ENCODE measurements around the gene CACNA1C.

The CACNA1C gene

DNA sequence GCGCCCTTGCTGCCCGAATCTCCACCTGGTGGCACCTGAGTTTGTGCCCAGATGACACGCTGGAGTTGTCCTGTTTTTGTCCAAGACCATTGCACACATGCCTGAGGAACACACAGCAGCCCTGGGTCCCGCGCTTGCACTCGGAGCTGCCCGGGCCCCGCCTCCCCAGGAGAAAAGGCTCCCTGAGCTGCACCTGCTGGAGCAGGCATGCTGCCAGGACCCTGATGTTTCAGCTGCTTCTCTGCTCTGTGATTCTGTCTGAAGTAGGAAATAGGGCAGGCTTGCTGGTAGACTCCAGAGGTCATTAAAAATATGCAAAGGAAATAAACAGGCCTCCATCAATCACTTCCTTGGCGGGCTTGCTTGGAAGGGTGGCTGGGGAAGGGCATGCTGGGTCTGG lies 271.6 kb downstream of the CACNA1C start:
- Histone ChIP-seq H2AFZ (ENCODE audit: low read depth, low read length) (no peak overlapping the region), H4K20me1 (ENCODE audit: insufficient read depth, low read length) (peaks cover 3% of the 10 kb centered on the region; the same call in 1 of the 2 replicates), H3K27me3 (ENCODE audit: insufficient read depth, low read length, poor library complexity) (peaks cover 13% of the 10 kb centered on the region), H3K4me3 (ENCODE audit: low read depth in 1 of 2, low read length in 2 of 2) (no peak overlapping the region), H3K27ac (ENCODE audit: low read length) (no peak overlapping the region), H3K4me2 (ENCODE audit: insufficient read depth, low read length) (no peak overlapping the region), H3K79me2 (ENCODE audit: insufficient read depth, low read length) (no peaks in the 10 kb centered on the region), H3K4me1 (ENCODE audit: insufficient read depth, low read length) (no peaks in the 10 kb centered on the region), H3K9me3 (ENCODE audit: insufficient read depth, low read length, severe bottlenecking) (no peaks in the 10 kb centered on the region), H3K36me3 (ENCODE audit: insufficient read depth, low read length) (no peaks in the 10 kb centered on the region), H3K9ac (ENCODE audit: low read depth, low read length) (no peak overlapping the region)
- DNase-seq (no peak), ATAC-seq (ENCODE audit: insufficient read depth, low read depth) (no peak)
- TF ChIP-seq, protein P1, sequence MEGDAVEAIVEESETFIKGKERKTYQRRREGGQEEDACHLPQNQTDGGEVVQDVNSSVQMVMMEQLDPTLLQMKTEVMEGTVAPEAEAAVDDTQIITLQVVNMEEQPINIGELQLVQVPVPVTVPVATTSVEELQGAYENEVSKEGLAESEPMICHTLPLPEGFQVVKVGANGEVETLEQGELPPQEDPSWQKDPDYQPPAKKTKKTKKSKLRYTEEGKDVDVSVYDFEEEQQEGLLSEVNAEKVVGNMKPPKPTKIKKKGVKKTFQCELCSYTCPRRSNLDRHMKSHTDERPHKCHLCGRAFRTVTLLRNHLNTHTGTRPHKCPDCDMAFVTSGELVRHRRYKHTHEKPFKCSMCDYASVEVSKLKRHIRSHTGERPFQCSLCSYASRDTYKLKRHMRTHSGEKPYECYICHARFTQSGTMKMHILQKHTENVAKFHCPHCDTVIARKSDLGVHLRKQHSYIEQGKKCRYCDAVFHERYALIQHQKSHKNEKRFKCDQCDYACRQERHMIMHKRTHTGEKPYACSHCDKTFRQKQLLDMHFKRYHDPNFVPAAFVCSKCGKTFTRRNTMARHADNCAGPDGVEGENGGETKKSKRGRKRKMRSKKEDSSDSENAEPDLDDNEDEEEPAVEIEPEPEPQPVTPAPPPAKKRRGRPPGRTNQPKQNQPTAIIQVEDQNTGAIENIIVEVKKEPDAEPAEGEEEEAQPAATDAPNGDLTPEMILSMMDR (IDR thresholded peaks at IDR 0.05; ENCODE audit: borderline replicate concordance, extremely low read depth, low read length, poor library complexity, severe bottlenecking): no peak
- no peak for TF ChIP-seq EZH2 (IDR thresholded peaks at IDR 0.05; ENCODE audit: borderline replicate concordance, low read depth, low read length, severe bottlenecking)

DNA sequence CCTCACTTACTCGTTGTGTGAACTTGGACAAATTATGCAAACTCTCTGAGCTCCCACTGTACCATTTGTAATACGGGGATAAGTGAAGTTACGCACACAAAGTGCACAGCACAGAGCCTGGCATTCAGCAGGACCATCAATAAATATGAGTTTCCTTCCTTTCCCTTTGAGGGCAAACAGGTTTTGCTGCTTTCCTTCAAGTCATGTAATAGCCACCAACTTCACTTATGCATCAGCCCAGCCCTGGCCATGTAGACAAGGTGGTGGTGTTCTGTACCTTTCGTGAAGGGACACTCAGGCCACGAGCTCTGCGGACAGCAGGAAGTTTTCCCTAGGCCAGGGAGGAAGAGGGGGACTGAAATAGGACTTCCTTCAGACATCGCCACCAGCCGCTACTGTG lies 272.7 kb downstream of the CACNA1C start:
- no peaks in the 10 kb centered on the region for H3K4me1 ChIP-seq (ENCODE audit: insufficient read depth, low read length)
- ATAC-seq (ENCODE audit: insufficient read depth, low read depth) (no peak), DNase-seq (no peak)
- TF ChIP-seq, protein P1 (IDR thresholded peaks at IDR 0.05; ENCODE audit: borderline replicate concordance, extremely low read depth, low read length, poor library complexity, severe bottlenecking): no peak
- no peak for TF ChIP-seq EZH2 (IDR thresholded peaks at IDR 0.05; ENCODE audit: borderline replicate concordance, low read depth, low read length, severe bottlenecking)
- no peak overlapping the region for H3K27ac ChIP-seq (ENCODE audit: low read length)
- peaks cover 3% of the 10 kb centered on the region; the same call in 1 of the 2 replicates for H4K20me1 ChIP-seq (ENCODE audit: insufficient read depth, low read length)
- H3K9ac ChIP-seq (ENCODE audit: low read depth, low read length): no peak overlapping the region
- H3K27me3 ChIP-seq (ENCODE audit: insufficient read depth, low read length, poor library complexity): peaks cover 19% of the 10 kb centered on the region
- no peak overlapping the region for H3K4me2 ChIP-seq (ENCODE audit: insufficient read depth, low read length)
- H2AFZ ChIP-seq (ENCODE audit: low read depth, low read length): no peak overlapping the region
- H3K4me3 ChIP-seq (ENCODE audit: low read depth in 1 of 2, low read length in 2 of 2): no peak overlapping the region
- no peaks in the 10 kb centered on the region for H3K79me2 ChIP-seq (ENCODE audit: insufficient read depth, low read length)
- H3K36me3 ChIP-seq (ENCODE audit: insufficient read depth, low read length): no peaks in the 10 kb centered on the region
- H3K9me3 ChIP-seq (ENCODE audit: insufficient read depth, low read length, severe bottlenecking): no peaks in the 10 kb centered on the region

DNA sequence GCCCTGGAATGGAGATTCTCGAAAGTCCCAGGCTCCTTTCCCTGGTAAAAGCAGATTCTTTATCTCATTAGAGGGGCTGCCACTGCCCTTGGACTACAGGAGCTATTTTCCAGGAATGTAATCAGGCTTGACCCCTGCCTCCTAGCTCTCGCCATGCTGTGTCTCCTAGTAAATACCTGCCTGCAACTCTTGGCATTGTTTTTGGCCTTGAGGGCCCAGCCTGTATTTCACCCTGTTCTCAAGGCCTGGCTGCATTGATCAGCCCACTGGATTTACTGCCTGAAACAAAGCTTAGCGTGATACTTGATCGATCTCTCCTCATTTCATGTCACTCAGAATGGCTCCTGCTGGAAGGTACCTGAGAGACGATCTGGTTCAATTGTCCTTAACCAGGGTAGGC lies 273.7 kb downstream of the CACNA1C start:
- ATAC-seq (ENCODE audit: insufficient read depth, low read depth): no peak
- Histone ChIP-seq H3K4me1 (ENCODE audit: insufficient read depth, low read length) (no peaks in the 10 kb centered on the region), H2AFZ (ENCODE audit: low read depth, low read length) (no peak overlapping the region), H3K9me3 (ENCODE audit: insufficient read depth, low read length, severe bottlenecking) (no peaks in the 10 kb centered on the region), H3K79me2 (ENCODE audit: insufficient read depth, low read length) (no peaks in the 10 kb centered on the region), H4K20me1 (ENCODE audit: insufficient read depth, low read length) (peaks cover 3% of the 10 kb centered on the region; the same call in 1 of the 2 replicates), H3K27ac (ENCODE audit: low read length) (no peak overlapping the region), H3K9ac (ENCODE audit: low read depth, low read length) (no peak overlapping the region), H3K27me3 (ENCODE audit: insufficient read depth, low read length, poor library complexity) (peaks cover 21% of the 10 kb centered on the region), H3K36me3 (ENCODE audit: insufficient read depth, low read length) (no peaks in the 10 kb centered on the region), H3K4me3 (ENCODE audit: low read depth in 1 of 2, low read length in 2 of 2) (no peak overlapping the region), H3K4me2 (ENCODE audit: insufficient read depth, low read length) (no peak overlapping the region)
- TF ChIP-seq EZH2 (IDR thresholded peaks at IDR 0.05; ENCODE audit: borderline replicate concordance, low read depth, low read length, severe bottlenecking): no peak
- TF ChIP-seq, protein P1 (IDR thresholded peaks at IDR 0.05; ENCODE audit: borderline replicate concordance, extremely low read depth, low read length, poor library complexity, severe bottlenecking): no peak
- DNase-seq: no peak

DNA sequence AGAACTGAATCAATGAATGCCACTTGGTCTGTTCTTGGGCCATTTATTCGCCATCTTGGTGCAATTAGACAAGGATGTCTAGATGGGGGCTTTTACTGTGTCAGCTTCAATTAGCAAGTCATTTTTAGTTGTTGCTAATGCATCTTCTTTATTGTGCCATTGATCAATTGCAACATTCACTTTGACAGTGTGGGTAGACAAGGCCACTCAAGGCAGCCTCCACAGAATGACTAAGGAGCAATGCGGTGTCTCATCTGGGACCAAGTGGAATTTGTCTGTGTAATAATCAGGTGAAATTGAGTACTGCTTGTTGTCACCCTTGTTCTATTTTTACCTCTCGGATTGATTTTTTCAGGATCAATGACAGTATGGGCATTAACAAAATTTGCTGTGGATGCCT lies 275.9 kb downstream of the CACNA1C start:
- Histone ChIP-seq H3K4me1 (ENCODE audit: insufficient read depth, low read length) (no peaks in the 10 kb centered on the region), H4K20me1 (ENCODE audit: insufficient read depth, low read length) (0 out of 2 replicates have a peak, but pooled peaks cover under 1% of the 10 kb centered on the region), H3K79me2 (ENCODE audit: insufficient read depth, low read length) (no peaks in the 10 kb centered on the region), H2AFZ (ENCODE audit: low read depth, low read length) (no peak overlapping the region), H3K9ac (ENCODE audit: low read depth, low read length) (no peak overlapping the region), H3K4me2 (ENCODE audit: insufficient read depth, low read length) (no peak overlapping the region), H3K4me3 (ENCODE audit: low read depth in 1 of 2, low read length in 2 of 2) (no peak overlapping the region), H3K27ac (ENCODE audit: low read length) (no peak overlapping the region), H3K36me3 (ENCODE audit: insufficient read depth, low read length) (no peaks in the 10 kb centered on the region), H3K9me3 (ENCODE audit: insufficient read depth, low read length, severe bottlenecking) (no peaks in the 10 kb centered on the region), H3K27me3 (ENCODE audit: insufficient read depth, low read length, poor library complexity) (peaks cover 21% of the 10 kb centered on the region)
- DNase-seq (no peak), ATAC-seq (ENCODE audit: insufficient read depth, low read depth) (no peak)
- TF ChIP-seq, protein P1 (IDR thresholded peaks at IDR 0.05; ENCODE audit: borderline replicate concordance, extremely low read depth, low read length, poor library complexity, severe bottlenecking): no peak
- no peak for TF ChIP-seq EZH2 (IDR thresholded peaks at IDR 0.05; ENCODE audit: borderline replicate concordance, low read depth, low read length, severe bottlenecking)

Measured in DND-41 (cell line).